ENCODE results near the gene TDRD9.

Gene TDRD9

DNA sequence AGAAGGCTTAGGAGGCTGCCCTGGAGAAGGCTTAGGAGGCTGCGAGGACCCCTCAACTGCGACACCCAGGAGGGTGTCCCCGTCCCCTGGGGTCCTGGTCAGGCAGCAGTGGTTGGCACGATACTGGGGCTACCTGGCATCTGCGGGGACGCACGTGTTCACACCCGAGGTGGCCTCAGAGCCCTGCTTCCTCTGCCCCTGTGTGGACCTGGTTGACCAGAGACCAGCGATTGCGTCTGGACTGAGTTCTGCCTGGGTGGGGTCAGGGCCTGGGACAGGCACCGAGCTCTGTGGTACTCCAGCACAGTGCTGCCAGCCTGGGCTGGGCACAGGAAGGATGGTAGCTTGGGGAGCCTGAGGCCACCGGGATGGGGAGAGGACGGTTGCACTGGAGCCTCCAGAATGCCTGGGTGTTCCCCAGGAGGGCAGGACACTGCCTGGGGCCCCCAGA, 158.0 kb downstream of the TDRD9 start:
- DNase-seq (ENCODE audit: low read depth, low spot score), result no peak
- POLR2A ChIA-PET, result no interaction called here
- TF ChIP-seq, protein P1, sequence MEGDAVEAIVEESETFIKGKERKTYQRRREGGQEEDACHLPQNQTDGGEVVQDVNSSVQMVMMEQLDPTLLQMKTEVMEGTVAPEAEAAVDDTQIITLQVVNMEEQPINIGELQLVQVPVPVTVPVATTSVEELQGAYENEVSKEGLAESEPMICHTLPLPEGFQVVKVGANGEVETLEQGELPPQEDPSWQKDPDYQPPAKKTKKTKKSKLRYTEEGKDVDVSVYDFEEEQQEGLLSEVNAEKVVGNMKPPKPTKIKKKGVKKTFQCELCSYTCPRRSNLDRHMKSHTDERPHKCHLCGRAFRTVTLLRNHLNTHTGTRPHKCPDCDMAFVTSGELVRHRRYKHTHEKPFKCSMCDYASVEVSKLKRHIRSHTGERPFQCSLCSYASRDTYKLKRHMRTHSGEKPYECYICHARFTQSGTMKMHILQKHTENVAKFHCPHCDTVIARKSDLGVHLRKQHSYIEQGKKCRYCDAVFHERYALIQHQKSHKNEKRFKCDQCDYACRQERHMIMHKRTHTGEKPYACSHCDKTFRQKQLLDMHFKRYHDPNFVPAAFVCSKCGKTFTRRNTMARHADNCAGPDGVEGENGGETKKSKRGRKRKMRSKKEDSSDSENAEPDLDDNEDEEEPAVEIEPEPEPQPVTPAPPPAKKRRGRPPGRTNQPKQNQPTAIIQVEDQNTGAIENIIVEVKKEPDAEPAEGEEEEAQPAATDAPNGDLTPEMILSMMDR (IDR thresholded peaks at IDR 0.05; ENCODE audit: insufficient read depth, low read length, missing control alignments), result no peak
- no peak overlapping the region for H3K4me3 ChIP-seq (ENCODE audit: low read depth, low read length)
- CTCF ChIA-PET, result interaction anchor here (2.0 to 3.2 kb wide), 2 partner anchors 8 to 9 kb away, joined by 10 to 25 read pairs; no protein-coding TSS in a partner anchor

DNA sequence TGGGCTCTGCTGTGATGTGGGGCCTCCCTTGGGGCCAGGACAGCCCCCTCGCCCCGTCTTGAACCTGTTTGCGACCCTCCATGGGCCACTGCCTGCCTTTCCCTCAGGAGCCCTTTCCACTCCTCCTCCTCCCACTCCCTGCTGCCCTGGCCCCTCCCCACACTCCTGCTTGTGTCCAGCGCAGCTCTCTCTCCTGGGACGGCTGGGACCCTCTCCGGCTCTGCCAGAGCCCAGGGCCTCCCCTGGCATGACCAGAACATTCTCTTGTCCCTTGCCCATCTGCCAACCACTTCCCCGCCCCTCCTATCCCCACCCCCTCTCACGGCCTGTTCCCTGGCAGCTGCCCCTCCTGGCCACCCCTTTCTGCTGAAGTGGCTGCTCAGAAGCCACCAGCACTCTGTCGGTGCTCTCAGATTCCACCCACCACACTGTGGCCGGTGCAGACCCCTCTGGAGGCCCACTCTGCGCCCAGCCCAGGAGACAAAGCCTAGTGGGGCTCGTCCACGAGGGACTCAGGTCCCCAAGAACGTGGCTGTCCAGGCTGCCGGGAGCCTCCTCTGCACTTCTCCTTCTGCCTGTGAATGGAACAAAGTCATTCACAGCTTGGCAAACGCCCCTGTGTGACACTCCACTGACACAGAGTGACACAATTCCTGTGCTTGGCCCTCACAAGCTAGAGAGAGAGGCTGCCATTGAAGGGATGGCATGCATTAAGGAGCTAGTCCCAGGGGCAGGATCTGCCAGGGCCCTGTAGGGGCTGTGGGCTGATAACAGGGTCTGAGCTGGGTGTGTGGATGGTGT, 158.6 kb downstream of the TDRD9 start:
- TF ChIP-seq, protein P1 (IDR thresholded peaks at IDR 0.05; ENCODE audit: insufficient read depth, low read length, missing control alignments), result no peak
- CTCF ChIA-PET, result interaction anchor here (1.3 to 3.2 kb wide), 2 partner anchors 9 to 10 kb away, joined by 3 to 25 read pairs; no protein-coding TSS in a partner anchor
- no peak overlapping the region for H3K4me3 ChIP-seq (ENCODE audit: low read depth, low read length)
- POLR2A ChIA-PET, result no interaction called here
- no peak for DNase-seq (ENCODE audit: low read depth, low spot score)

DNA sequence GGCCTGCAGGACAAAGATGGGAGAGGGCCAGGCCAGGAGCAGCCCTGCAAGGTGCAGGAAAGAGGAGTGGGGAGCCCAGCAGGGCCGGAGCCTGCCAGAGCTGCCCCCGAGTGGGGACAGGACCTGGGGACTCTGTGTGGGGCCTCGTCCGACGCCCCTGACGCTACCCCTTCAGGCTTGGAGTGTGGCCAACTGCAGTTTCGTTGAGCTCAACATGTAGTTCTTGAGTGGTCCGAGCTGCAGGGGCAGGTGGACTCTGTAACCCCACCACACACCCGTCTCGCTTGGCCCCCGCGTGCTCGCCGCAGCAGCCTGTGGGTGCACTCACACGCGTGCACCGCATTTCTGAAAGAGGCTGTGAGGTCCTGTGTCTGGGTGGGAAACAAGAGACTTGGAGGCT, 159.2 kb downstream of the TDRD9 start:
- DNase-seq (ENCODE audit: low read depth, low spot score), result no peak
- no peak overlapping the region for H3K4me3 ChIP-seq (ENCODE audit: low read depth, low read length)
- ChIA-PET POLR2A (no interaction called here), CTCF (interaction anchor here (1.3 to 3.2 kb wide), 2 partner anchors 8 to 10 kb away, joined by 3 to 25 read pairs; no protein-coding TSS in a partner anchor)
- TF ChIP-seq, protein P1 (IDR thresholded peaks at IDR 0.05; ENCODE audit: insufficient read depth, low read length, missing control alignments), result no peak

DNA sequence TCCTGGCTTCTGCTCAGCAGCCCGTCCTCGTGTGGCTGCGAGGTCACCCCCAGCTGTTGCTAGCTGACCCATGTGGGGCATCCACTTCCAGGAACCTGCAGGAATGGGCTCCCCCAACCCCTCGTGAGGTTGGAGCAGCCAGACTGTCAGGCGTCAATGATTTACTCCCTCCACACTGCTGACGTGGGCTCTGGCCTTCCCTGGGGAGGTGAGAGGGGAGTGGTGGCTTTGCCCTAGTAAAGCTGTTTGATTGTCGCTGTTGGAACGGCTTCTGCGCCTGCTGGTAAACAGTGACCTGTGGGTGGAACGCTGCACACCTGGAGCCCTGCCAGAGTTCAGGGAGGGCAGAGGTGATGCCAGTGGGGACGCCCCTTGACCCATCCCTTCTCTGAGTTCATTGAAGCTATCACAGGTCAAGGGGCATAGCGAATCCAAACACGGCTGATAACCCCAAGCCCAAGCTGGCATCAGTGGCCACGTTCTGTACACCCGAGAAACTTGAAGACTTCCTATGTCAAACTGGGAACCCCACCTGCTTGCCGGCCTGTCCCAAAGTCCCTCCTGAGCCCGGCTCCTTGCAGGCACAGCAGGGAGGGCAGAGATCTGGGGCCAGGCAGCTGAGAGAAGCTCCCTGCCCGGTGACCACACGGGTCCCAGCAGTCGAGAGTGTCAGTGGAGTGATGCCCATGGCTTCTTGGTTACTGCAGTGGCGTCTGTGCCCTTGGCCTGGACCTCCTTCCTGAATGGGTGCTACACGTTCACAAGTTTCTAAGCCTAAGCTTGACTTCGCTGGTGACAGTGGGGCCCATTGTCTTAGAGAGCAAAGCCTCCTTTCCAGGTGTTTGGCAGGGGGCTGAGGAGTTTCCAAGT, 160.0 kb downstream of the TDRD9 start:
- POLR2A ChIA-PET, result no interaction called here
- TF ChIP-seq, protein P1 (IDR thresholded peaks at IDR 0.05; ENCODE audit: insufficient read depth, low read length, missing control alignments), result no peak
- CTCF ChIA-PET, result interaction anchor here (0.8 to 3.2 kb wide), 4 partner anchors 8 to 14 kb away, joined by 3 to 25 read pairs (median 3); no protein-coding TSS in a partner anchor
- no peak for DNase-seq (ENCODE audit: low read depth, low spot score)
- H3K4me3 ChIP-seq (ENCODE audit: low read depth, low read length), result no peak overlapping the region

DNA sequence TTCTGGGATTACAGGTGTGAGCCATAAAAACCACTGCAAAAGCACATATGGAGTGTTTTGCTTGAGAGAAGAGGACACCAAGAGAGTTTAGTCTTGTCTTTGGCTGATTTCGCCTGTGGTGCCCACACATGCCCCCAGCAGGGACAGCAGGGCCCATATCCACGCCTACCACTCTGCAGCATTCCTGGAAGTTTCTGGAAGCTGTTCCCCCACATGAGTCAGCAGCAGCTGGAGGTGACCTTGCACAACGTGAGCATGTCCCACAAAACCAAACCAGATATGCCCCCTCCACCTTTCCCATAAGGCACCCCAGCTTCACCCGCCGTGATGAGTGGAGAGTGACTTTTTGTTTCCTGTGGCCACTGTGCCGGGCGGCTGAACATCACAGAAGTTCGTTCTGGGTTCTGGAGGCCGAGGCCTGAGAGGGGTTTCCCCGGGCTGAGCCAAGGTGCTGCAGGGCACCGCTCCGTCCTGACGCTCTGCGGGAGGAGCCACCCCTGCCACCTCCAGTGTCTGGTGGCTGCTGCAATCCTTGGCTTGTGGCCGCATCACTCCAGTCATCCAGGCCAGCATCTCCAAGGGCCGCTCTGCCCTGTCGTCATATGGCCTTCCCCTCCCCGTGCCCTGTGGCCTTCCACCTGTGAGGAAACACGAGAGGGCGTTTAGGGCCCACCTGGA, 162.0 kb downstream of the TDRD9 start:
- no peak overlapping the region for H3K4me3 ChIP-seq (ENCODE audit: low read depth, low read length)
- ChIA-PET CTCF (interaction anchor here (1.4 kb wide), 1 partner anchor 13 kb away, joined by 6 read pairs; no protein-coding TSS in a partner anchor), POLR2A (no interaction called here)
- TF ChIP-seq, protein P1 (IDR thresholded peaks at IDR 0.05; ENCODE audit: insufficient read depth, low read length, missing control alignments), result no peak
- no peak for DNase-seq (ENCODE audit: low read depth, low spot score)

All from AG04449 (cell line).